Uterus (tissue), 2 donors: ENCODE results near the gene EP400.

ENCODE experiments used
- CTCF ChIP-seq, 4 experiments: fragments of 200-600 bp in 2 of 4; fragments of 450-650 bp in 2 of 4; sonication (generic) in 2 of 4; IDR thresholded peaks; one replicate each; pipeline ENCODE4 v1.5.1; 2016 to 2019; ENCODE audit warnings: antibody characterized with exemption in 4 of 4, mild to moderate bottlenecking in 2 of 4, moderate library complexity in 1 of 4
- POLR2A ChIP-seq, 2 donors: fragments of 450-650 bp; IDR thresholded peaks; one replicate each; pipeline ENCODE4 v1.6.1; 2016; ENCODE audit warnings: antibody characterized with exemption in 2 of 2, mild to moderate bottlenecking in 1 of 2, moderate library complexity in 1 of 2

DNA sequence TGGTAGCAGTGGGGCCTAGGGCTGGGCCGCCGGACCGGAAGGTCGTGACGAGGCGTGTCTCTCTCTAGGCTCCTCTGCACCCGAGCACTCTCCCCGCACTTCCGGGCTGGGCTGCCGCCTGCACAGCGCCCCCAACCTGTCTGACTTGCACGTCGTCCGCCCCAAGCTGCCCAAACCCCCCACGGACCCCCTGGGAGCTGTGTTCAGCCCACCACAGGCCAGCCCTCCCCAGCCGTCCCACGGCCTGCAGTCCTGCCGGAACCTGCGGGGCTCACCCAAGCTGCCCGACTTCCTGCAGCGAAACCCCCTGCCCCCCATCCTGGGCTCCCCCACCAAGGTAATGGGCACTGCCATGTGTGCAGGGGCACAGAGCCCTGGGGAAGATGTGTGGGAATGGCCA lies 33.9 kb upstream of the EP400 start:
- TF ChIP-seq CTCF (IDR thresholded peaks at IDR 0.05) (no peak), POLR2A (IDR thresholded peaks at IDR 0.05) (no peak)
